Osteoblast (primary cell): ENCODE data around the gene GHRH. TPM values are rescaled to one million over a fixed set of nuclear protein-coding genes. Genes with fewer than 3 reads are reported as not detected.

Source experiments
- DNase-seq: peaks from one replicate; pipeline ENCODE4 v3.0.0; 2011; ENCODE audit warnings: low spot score, mixed read lengths; ENCODE audit not compliant: insufficient read length; ENCODE audit errors: missing footprints
- H2AFZ ChIP-seq: 2 replicates; pipeline ENCODE4 v1.6.0; 2011; ENCODE audit warnings: mild to moderate bottlenecking, low read length
- H3K27ac ChIP-seq: 2 replicates; pipeline ENCODE4 v1.5.1; 2011; ENCODE audit warnings: mild to moderate bottlenecking, low read depth, low read length, moderate library complexity
- H3K27me3 ChIP-seq: 2 replicates; pipeline ENCODE4 v1.6.0; 2012; ENCODE audit warnings: mild to moderate bottlenecking, control low read depth, inconsistent platforms, low read length, moderate library complexity; ENCODE audit not compliant: insufficient read depth
- H3K36me3 ChIP-seq: 2 replicates; pipeline ENCODE4 v1.5.1; 2011; ENCODE audit warnings: mild to moderate bottlenecking, low read length, control low read depth, moderate library complexity; ENCODE audit not compliant: insufficient read depth
- H3K4me1 ChIP-seq: 2 replicates; pipeline ENCODE4 v1.5.1; 2011; ENCODE audit warnings: mild to moderate bottlenecking, low read length, control low read depth, moderate library complexity; ENCODE audit not compliant: insufficient read depth
- H3K4me2 ChIP-seq: 2 replicates; pipeline ENCODE4 v1.6.0; 2011; ENCODE audit warnings: mild to moderate bottlenecking, low read length; ENCODE audit not compliant: insufficient read depth
- H3K4me3 ChIP-seq: fragments of 200-600 bp; sonication (generic); 3 replicates; pipeline ENCODE4 v1.5.1; 2012; ENCODE audit warnings: mild to moderate bottlenecking, low read length, inconsistent platforms; ENCODE audit not compliant: insufficient read depth
- H3K79me2 ChIP-seq: 2 replicates; pipeline ENCODE4 v1.6.0; 2012; ENCODE audit warnings: mild to moderate bottlenecking, low read length, control low read depth, inconsistent platforms; ENCODE audit not compliant: insufficient read depth
- H3K9me3 ChIP-seq: 2 replicates; pipeline ENCODE4 v1.5.1; 2011; ENCODE audit warnings: low read depth, low read length, control low read depth
- H4K20me1 ChIP-seq: 2 replicates; pipeline ENCODE4 v1.6.0; 2012; ENCODE audit warnings: mild to moderate bottlenecking, low read length, control low read depth; ENCODE audit not compliant: insufficient read depth
- total RNA-seq: library from RNA; depleted of rRNA; stranded (reverse); fragments of >200 nt; gene quantifications from 2 replicates; pipeline ENCODE4 v1.2.3, GENCODE V29; 2012
- TF ChIP-seq, protein P1 (sequence below): IDR thresholded peaks from 2 replicates; pipeline ENCODE4 v1.5.1; 2011; ENCODE audit warnings: mild to moderate bottlenecking, low read depth, low read length, moderate library complexity; ENCODE audit errors: extremely low read depth

The GHRH gene
- total RNA-seq, 1 donor = not detected

- H2AFZ ChIP-seq = no peak overlapping the region
- H3K4me1 ChIP-seq = no peaks in the 10 kb centered on the region
- H3K9me3 ChIP-seq = peaks cover 2% of the 10 kb centered on the region
- no peak overlapping the region for H3K4me2 ChIP-seq
- H3K79me2 ChIP-seq = no peaks in the 10 kb centered on the region
- H3K4me3 ChIP-seq = no peak overlapping the region
- no peaks in the 10 kb centered on the region for H3K36me3 ChIP-seq
- H4K20me1 ChIP-seq = no peaks in the 10 kb centered on the region
- TF ChIP-seq, protein P1, sequence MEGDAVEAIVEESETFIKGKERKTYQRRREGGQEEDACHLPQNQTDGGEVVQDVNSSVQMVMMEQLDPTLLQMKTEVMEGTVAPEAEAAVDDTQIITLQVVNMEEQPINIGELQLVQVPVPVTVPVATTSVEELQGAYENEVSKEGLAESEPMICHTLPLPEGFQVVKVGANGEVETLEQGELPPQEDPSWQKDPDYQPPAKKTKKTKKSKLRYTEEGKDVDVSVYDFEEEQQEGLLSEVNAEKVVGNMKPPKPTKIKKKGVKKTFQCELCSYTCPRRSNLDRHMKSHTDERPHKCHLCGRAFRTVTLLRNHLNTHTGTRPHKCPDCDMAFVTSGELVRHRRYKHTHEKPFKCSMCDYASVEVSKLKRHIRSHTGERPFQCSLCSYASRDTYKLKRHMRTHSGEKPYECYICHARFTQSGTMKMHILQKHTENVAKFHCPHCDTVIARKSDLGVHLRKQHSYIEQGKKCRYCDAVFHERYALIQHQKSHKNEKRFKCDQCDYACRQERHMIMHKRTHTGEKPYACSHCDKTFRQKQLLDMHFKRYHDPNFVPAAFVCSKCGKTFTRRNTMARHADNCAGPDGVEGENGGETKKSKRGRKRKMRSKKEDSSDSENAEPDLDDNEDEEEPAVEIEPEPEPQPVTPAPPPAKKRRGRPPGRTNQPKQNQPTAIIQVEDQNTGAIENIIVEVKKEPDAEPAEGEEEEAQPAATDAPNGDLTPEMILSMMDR = no peak
- peak; percentile 47 for DNase-seq
- H3K27me3 ChIP-seq = peaks cover 47% of the 10 kb centered on the region
- no peak overlapping the region for H3K27ac ChIP-seq
Measured at GRCh38 chr20:37257988-37258387, 3.6 kb downstream of the GHRH start.

- peak; percentile 25 for DNase-seq
- Histone ChIP-seq H3K27me3 (peaks cover 44% of the 10 kb centered on the region), H4K20me1 (no peaks in the 10 kb centered on the region), H3K4me3 (no peak overlapping the region), H3K79me2 (no peaks in the 10 kb centered on the region), H3K9me3 (peaks cover 2% of the 10 kb centered on the region), H3K4me1 (no peaks in the 10 kb centered on the region), H3K4me2 (no peak overlapping the region), H3K27ac (no peak overlapping the region), H3K36me3 (no peaks in the 10 kb centered on the region), H2AFZ (no peak overlapping the region)
- TF ChIP-seq, protein P1 = no peak
Measured at GRCh38 chr20:37257530-37257929, 4.1 kb downstream of the GHRH start.

GRCh38 chr20:37256286-37256685, 5.3 kb downstream of the GHRH start:
- H2AFZ ChIP-seq = no peak overlapping the region

DNA sequence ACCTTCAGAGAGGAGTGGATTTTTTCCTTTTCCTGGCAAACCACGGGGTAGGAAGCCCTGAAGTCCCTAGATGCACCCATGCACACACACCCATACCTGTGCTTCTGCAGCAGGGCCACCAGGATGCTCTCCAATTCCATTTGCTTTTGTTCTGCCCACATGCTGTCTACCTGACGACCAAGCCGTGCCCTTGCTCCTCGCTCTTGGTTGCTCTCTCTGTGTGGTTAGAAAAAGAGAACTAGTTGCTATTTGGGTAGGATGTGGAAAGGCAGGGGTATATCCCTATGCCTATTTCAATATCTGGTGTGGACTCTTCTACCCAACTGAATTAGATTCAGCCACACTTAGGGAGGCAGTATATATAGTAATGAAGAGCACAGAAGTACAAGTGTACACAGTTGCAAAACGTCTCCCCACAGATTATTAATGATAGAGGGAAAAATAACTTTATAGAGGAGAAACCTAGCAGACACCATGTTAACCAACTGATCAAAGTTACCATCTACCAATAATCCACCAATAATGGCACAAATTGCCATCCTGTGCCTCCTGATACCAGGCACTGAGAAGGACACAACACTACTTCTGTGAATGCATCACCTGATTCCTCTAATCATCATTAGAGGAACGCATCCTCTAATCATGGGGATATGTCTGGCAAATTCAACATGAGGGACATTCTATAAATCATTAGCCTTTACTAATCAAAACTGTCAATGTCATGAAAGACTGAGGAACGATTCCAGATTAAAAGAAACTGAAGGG, 7.3 kb downstream of the GHRH start:
- H4K20me1 ChIP-seq = no peaks in the 10 kb centered on the region
- H3K27ac ChIP-seq = no peak overlapping the region
- H3K4me2 ChIP-seq = no peak overlapping the region
- H2AFZ ChIP-seq = no peak overlapping the region
- no peaks in the 10 kb centered on the region for H3K79me2 ChIP-seq
- no peak for DNase-seq
- H3K4me1 ChIP-seq = no peaks in the 10 kb centered on the region
- TF ChIP-seq, protein P1 = no peak
- H3K4me3 ChIP-seq = no peak overlapping the region
- H3K9me3 ChIP-seq = peaks cover 2% of the 10 kb centered on the region
- no peaks in the 10 kb centered on the region for H3K36me3 ChIP-seq
- H3K27me3 ChIP-seq = peaks cover 18% of the 10 kb centered on the region

More at GRCh38 chr20:37256286-37256685, 5.3 kb downstream of the GHRH start:
- no peak overlapping the region for H3K4me2 ChIP-seq
- no peak for DNase-seq
- H3K9me3 ChIP-seq = peaks cover 2% of the 10 kb centered on the region
- no peak overlapping the region for H3K27ac ChIP-seq
- TF ChIP-seq, protein P1 = no peak
- H3K79me2 ChIP-seq = no peaks in the 10 kb centered on the region
- peaks cover 38% of the 10 kb centered on the region for H3K27me3 ChIP-seq
- no peak overlapping the region for H3K4me3 ChIP-seq
- H3K4me1 ChIP-seq = no peaks in the 10 kb centered on the region
- no peaks in the 10 kb centered on the region for H3K36me3 ChIP-seq
- no peaks in the 10 kb centered on the region for H4K20me1 ChIP-seq
